ENCODE data around the gene ATP1A3. TPM values are rescaled to one million over a fixed set of nuclear protein-coding genes. Genes with fewer than 3 reads are reported as not detected.

The ATP1A3 gene
- total RNA-seq, 3 donors from 2014 or later: not detected

DNA sequence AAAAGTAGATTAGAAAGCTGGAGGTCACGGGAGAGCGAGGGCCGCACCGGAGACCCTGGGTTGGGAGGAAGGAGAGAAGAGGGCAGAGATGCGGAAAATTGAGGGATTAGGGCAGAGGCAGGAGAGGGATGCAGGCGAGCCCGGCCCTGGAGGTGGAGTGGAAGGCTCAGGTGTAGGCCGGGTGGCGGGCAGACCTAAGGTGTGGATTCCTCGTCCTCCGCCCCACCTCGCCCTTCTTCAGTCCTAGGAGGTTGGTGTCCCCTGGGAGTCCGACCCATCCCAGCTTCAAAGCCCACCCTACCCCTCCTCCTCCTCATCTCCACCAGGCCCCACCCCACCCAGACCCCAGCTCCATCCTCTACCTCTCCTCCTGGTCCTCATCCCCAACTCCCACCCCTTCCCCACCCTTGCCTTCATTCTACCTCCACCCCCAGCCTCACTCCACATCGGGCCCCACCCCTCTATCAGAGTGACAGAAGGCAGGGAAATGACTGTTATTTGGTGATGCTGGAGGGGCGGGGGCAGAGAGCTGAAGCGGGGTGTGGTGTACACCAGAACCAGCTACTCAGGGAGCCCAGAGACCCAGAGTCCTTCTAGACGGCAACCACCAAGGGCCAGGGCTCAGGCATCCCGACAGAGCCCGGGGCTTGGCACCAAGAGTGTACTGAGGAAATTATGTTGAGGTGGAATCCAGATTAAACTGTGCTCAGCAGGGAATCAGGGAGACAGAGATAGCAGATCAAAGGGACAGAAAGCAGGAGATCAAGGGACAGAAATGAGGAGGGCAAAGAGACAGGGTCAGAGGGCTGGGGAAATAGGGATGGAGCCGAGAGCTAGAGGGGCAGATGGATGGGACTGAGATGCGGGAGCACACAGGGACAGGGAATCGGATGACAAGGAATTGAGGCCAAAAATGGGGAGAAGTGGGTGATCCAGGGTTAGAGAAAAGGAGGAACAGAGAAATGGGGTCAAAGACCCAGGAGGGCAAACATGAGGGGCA lies 72.2 kb downstream of the ATP1A3 start:
- TF ChIP-seq, protein P1, sequence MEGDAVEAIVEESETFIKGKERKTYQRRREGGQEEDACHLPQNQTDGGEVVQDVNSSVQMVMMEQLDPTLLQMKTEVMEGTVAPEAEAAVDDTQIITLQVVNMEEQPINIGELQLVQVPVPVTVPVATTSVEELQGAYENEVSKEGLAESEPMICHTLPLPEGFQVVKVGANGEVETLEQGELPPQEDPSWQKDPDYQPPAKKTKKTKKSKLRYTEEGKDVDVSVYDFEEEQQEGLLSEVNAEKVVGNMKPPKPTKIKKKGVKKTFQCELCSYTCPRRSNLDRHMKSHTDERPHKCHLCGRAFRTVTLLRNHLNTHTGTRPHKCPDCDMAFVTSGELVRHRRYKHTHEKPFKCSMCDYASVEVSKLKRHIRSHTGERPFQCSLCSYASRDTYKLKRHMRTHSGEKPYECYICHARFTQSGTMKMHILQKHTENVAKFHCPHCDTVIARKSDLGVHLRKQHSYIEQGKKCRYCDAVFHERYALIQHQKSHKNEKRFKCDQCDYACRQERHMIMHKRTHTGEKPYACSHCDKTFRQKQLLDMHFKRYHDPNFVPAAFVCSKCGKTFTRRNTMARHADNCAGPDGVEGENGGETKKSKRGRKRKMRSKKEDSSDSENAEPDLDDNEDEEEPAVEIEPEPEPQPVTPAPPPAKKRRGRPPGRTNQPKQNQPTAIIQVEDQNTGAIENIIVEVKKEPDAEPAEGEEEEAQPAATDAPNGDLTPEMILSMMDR (IDR thresholded peaks at IDR 0.05): no peak
- no peak for TF ChIP-seq POLR2AphosphoS5 (IDR thresholded peaks at IDR 0.05)
- TF ChIP-seq POLR2A (IDR thresholded peaks at IDR 0.05): no peak
- Histone ChIP-seq H3K27ac (no peak overlapping the region), H3K9me3 (no peaks in the 10 kb centered on the region), H3K4me1 (no peaks in the 10 kb centered on the region), H3K27me3 (peaks cover 6 to 80% of the 10 kb centered on the region in 2 donors), H3K36me3 (no peaks in the 10 kb centered on the region), H3K4me3 (no peak overlapping the region)
- no peak for DNase-seq (ENCODE audit: low spot score in 2 of 2)
- intact Hi-C loops (cut with DNase I; ENCODE audit: low total_unique reads): no loop called here

DNA sequence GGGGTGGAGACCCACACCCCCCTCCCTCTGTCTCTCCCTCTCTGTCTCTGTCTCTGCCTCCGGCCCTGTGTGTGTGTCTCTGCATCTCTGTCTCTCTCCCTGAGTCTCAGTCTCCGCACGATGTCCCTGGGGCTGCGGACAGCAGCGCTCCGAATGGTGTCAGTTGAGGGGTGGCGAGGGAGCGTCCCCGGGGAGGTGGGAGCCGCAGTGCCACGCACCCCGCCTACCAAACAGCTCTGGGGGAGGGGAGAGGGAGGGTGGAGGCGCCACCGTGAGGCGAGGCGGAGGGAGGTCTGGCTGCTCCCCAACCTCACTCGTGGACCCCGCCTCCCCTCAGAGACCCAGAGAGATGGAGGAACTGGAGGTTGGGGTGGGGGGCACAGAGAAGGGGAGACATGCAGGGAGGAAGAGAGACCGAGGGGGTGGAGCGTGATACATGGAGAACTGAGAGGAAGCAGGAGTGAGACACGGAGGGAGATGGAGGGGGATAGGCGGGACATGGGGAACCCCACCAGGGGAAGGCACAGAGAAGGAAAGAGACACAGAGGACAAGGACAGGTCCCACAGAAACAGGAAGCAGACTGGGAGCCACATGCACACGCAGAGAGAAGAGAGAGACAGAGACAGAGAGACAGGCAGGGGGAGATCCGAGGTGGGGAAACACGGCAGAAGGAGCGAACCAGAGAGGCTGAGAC lies 73.0 kb downstream of the ATP1A3 start:
- Histone ChIP-seq H3K36me3 (no peaks in the 10 kb centered on the region), H3K4me1 (no peaks in the 10 kb centered on the region), H3K4me3 (no peak overlapping the region), H3K27me3 (peaks cover 3 to 79% of the 10 kb centered on the region in 2 donors), H3K27ac (no peak overlapping the region), H3K9me3 (no peaks in the 10 kb centered on the region)
- intact Hi-C loops (cut with DNase I; ENCODE audit: low total_unique reads): no loop called here
- DNase-seq (ENCODE audit: low spot score in 2 of 2): no peak
- TF ChIP-seq, protein P1 (IDR thresholded peaks at IDR 0.05): no peak
- TF ChIP-seq POLR2AphosphoS5 (IDR thresholded peaks at IDR 0.05) (no peak), POLR2A (IDR thresholded peaks at IDR 0.05) (no peak)

DNA sequence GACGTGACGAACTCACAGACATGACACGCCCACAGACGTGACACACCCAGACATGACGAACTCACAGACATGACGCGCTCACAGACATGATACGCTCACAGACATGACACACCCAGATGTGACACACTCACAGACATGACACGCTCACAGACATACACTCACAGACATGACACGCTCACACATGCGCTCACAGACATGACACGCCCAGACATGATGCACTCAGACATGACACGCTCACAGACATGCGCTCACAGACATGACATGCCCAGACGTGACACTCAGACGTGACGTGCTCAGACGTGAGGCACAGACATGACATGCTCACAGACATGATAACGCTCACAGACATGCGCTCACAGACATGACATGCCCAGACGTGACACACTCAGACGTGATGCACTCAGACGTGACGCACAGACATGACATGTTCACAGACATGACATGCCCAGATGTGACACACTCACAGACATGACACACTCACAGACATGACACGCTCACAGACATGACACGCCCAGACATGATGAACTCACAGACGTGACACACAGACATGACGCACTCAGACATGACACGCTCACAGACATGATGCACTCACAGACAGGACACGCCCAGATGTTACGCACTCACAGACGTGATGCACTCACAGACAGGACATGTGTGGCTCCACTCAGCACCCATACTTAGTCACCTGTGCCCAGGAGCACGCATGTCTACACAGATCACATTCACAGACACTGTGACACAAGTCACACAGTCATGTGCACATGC lies 73.9 kb downstream of the ATP1A3 start:
- Histone ChIP-seq H3K27ac (no peak overlapping the region), H3K4me1 (peaks cover 0 to 3% of the 10 kb centered on the region in 2 donors), H3K9me3 (no peaks in the 10 kb centered on the region), H3K27me3 (peaks cover 7 to 79% of the 10 kb centered on the region in 2 donors), H3K36me3 (no peaks in the 10 kb centered on the region), H3K4me3 (no peak overlapping the region)
- TF ChIP-seq POLR2A (IDR thresholded peaks at IDR 0.05) (no peak), POLR2AphosphoS5 (IDR thresholded peaks at IDR 0.05) (no peak)
- TF ChIP-seq, protein P1 (IDR thresholded peaks at IDR 0.05): no peak
- DNase-seq (ENCODE audit: low spot score in 2 of 2): no peak
- intact Hi-C loops (cut with DNase I; ENCODE audit: low total_unique reads): no loop called here

DNA sequence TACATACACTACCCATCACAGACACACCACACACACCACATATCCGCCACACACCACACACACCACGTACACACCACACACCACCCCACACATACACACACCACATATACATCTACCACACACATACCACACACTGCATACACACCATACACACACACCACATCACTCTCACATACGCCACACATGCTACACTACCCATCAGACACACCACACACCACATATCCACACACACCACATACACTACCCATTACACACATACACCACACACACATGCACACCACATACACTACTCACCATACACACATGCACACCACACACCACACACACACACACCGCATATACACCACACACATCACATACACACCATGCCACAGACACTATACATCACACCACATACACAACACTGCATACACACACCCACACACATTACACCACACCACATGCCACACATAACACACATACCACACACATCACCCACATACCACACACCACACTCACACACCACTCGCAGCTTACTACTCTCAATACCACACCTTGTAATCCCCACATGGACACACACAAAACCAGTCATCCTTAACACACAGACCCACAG lies 75.3 kb downstream of the ATP1A3 start:
- DNase-seq (ENCODE audit: low spot score in 2 of 2): no peak
- Histone ChIP-seq H3K4me1 (peaks cover 0 to 5% of the 10 kb centered on the region in 2 donors), H3K36me3 (no peaks in the 10 kb centered on the region), H3K27ac (no peak overlapping the region), H3K9me3 (no peaks in the 10 kb centered on the region), H3K27me3 (peaks cover 7 to 76% of the 10 kb centered on the region in 2 donors), H3K4me3 (no peak overlapping the region)
- TF ChIP-seq, protein P1 (IDR thresholded peaks at IDR 0.05): no peak
- TF ChIP-seq POLR2AphosphoS5 (IDR thresholded peaks at IDR 0.05): no peak
- no peak for TF ChIP-seq POLR2A (IDR thresholded peaks at IDR 0.05)
- intact Hi-C loops (cut with DNase I; ENCODE audit: low total_unique reads): no loop called here
